IMR-90 (cell line): Measurements from ENCODE around the gene POLR1G. TPM values are rescaled to one million over a fixed set of nuclear protein-coding genes. Genes with fewer than 3 reads are reported as not detected.

Experiments
- ATAC-seq: fragments of 200-7000 bp; cut with Tn5 transposase; 2 replicates; pipeline ENCODE4 v1.9.1; 2020; ENCODE audit warnings: low read depth, mild to moderate bottlenecking, moderate library complexity
- BruUV-seq: library from RNA; stranded (reverse); fragments of 400-500 nt; replicated peaks from 2 replicates; lab custom pipeline; 2021; lab: Mats Ljungman, UMichigan
- CTCF ChIA-PET: fragments of 300-600 bp; formaldehyde crosslinking; extraction: SDS; loops from one replicate; lab custom pipeline; 2021; ENCODE audit warnings: antibody characterized with exemption; lab: Yijun Ruan, JAX
- POLR2A ChIA-PET: fragments of 300-600 bp; sonication (Branson Sonifier 250); formaldehyde crosslinking; loops from one replicate; lab custom pipeline; 2022; ENCODE audit warnings: antibody characterized with exemption; ENCODE audit not compliant: unreplicated experiment; lab: Charles Lee
- DNase-seq: peaks from one replicate; pipeline ENCODE4 v3.0.0; 2013
- H2AFZ ChIP-seq: replicated peaks from 2 replicates; pipeline ENCODE3; 2013; ENCODE audit warnings: low read length, mild to moderate bottlenecking; ENCODE audit not compliant: poor library complexity
- H2AK5ac ChIP-seq: 2 replicates; pipeline ENCODE4 v1.6.1; 2013; ENCODE audit warnings: low read depth, low read length, inconsistent platforms
- H2AK9ac ChIP-seq: replicated peaks from 2 replicates; pipeline ENCODE3; 2013; ENCODE audit warnings: mild to moderate bottlenecking, low read depth, low read length, moderate library complexity; ENCODE audit not compliant: poor library complexity
- H2BK120ac ChIP-seq: 2 replicates; pipeline ENCODE4 v1.6.1; 2013; ENCODE audit warnings: low read depth, low read length, inconsistent platforms
- H2BK15ac ChIP-seq: 3 replicates; pipeline ENCODE4 v1.6.1; 2013; ENCODE audit warnings: low read depth, low read length, inconsistent platforms
- H2BK20ac ChIP-seq: 2 replicates; pipeline ENCODE4 v1.6.1; 2013; ENCODE audit warnings: low read depth, mild to moderate bottlenecking, inconsistent platforms, low read length, moderate library complexity
- H2BK5ac ChIP-seq: 2 replicates; pipeline ENCODE4 v1.6.1; 2013; ENCODE audit warnings: mild to moderate bottlenecking, low read depth, low read length, inconsistent platforms; ENCODE audit not compliant: poor library complexity, severe bottlenecking
- H3K14ac ChIP-seq: replicated peaks from 2 replicates; pipeline ENCODE4 v1.6.1; 2013; ENCODE audit warnings: low read depth, low read length, inconsistent platforms
- H3K18ac ChIP-seq: 2 replicates; pipeline ENCODE4 v1.6.1; 2013; ENCODE audit warnings: low read depth, low read length, control low read depth
- H3K23ac ChIP-seq: 2 replicates; pipeline ENCODE4 v1.6.1; 2013; ENCODE audit warnings: low read depth, low read length, inconsistent platforms
- H3K27ac ChIP-seq: 2 replicates; pipeline ENCODE4 v1.5.1; 2013; ENCODE audit warnings: mild to moderate bottlenecking, control low read depth, low read length; ENCODE audit not compliant: insufficient read depth
- H3K27me3 ChIP-seq: 2 replicates; pipeline ENCODE4 v1.6.1; 2013; ENCODE audit warnings: low read length; ENCODE audit not compliant: control insufficient read depth, insufficient read depth
- H3K36me3 ChIP-seq: 2 replicates; pipeline ENCODE4 v1.6.1; 2013; ENCODE audit warnings: low read length, mixed read lengths; ENCODE audit not compliant: control insufficient read depth, insufficient read depth
- H3K4ac ChIP-seq: 2 replicates; pipeline ENCODE4 v1.6.1; 2013; ENCODE audit warnings: low read depth, low read length, inconsistent platforms
- H3K4me1 ChIP-seq: 2 replicates; pipeline ENCODE4 v1.6.1; 2013; ENCODE audit warnings: low read length, mixed read lengths; ENCODE audit not compliant: control insufficient read depth, insufficient read depth
- H3K4me2 ChIP-seq: 2 replicates; pipeline ENCODE4 v1.6.1; 2013; ENCODE audit warnings: low read depth, mild to moderate bottlenecking, control low read depth, low read length, moderate library complexity
- H3K4me3 ChIP-seq: 2 replicates; pipeline ENCODE4 v1.5.1; 2013; ENCODE audit warnings: low read depth, mild to moderate bottlenecking, control low read depth, low read length, moderate library complexity; ENCODE audit not compliant: insufficient read depth
- H3K56ac ChIP-seq: 2 replicates; pipeline ENCODE4 v1.6.1; 2013; ENCODE audit warnings: low read length, inconsistent platforms; ENCODE audit not compliant: insufficient read depth; ENCODE audit errors: extremely low read depth
- H3K79me1 ChIP-seq, 2 experiments: 2 replicates each; pipeline ENCODE4 v1.6.1; 2013; ENCODE audit warnings: low read length in 2 of 2, inconsistent platforms in 1 of 2, low read depth in 1 of 2
- H3K9ac ChIP-seq: 2 replicates; pipeline ENCODE4 v1.6.1; 2013; ENCODE audit warnings: low read depth, low read length, control low read depth
- H3K9me1 ChIP-seq: 2 replicates; pipeline ENCODE4 v1.6.1; 2013; ENCODE audit warnings: low read length, inconsistent platforms; ENCODE audit not compliant: insufficient read depth
- H3K9me3 ChIP-seq: 2 replicates; pipeline ENCODE4 v1.6.1; 2013; ENCODE audit warnings: low read length; ENCODE audit not compliant: control insufficient read depth, insufficient read depth
- H4K20me1 ChIP-seq: 2 replicates; pipeline ENCODE4 v1.6.1; 2013; ENCODE audit warnings: low read length, inconsistent platforms; ENCODE audit not compliant: insufficient read depth
- H4K5ac ChIP-seq: 2 replicates; pipeline ENCODE4 v1.6.1; 2013; ENCODE audit warnings: mild to moderate bottlenecking, low read depth, low read length, control low read depth
- H4K8ac ChIP-seq, 2 experiments: 2 replicates each; pipeline ENCODE4 v1.6.1; 2013; ENCODE audit warnings: low read depth in 2 of 2, low read length in 2 of 2, control low read depth in 1 of 2, inconsistent platforms in 1 of 2
- H4K91ac ChIP-seq: 2 replicates; pipeline ENCODE4 v1.6.1; 2013; ENCODE audit warnings: low read depth, low read length, inconsistent platforms; ENCODE audit not compliant: insufficient read depth
- CHD1 ChIP-seq: IDR thresholded peaks from 2 replicates; pipeline ENCODE4 v1.6.1; 2012; ENCODE audit warnings: low read depth, low read length, improper control_type of control experiment
- FOS ChIP-seq: fragments of 150-350 bp; IDR thresholded peaks from 2 replicates; pipeline ENCODE4 v1.6.1; 2016; ENCODE audit warnings: low read depth, low read length
- WGBS, 2 experiments: methylation state at CpG; one replicate each; pipeline versions ENCODE4 v1.1.5 to v1.1.7; 2013; ENCODE audit warnings: missing lambda C conversion rate in 2 of 2; ENCODE audit not compliant: insufficient read length in 1 of 2; ENCODE audit errors: extremely low coverage in 2 of 2; 5-methylcytosine and 5-hydroxymethylcytosine counted together
- dilution Hi-C: fragments of 300-500 bp; cut with HindIII; formaldehyde crosslinking; loops from one replicate; pipeline ENCODE4 v1.14.3; 2018; ENCODE audit warnings: low sequenced_read_pairs; ENCODE audit not compliant: unreplicated experiment
- in situ Hi-C: fragments of 300-500 bp; cut with MboI; formaldehyde crosslinking; loops from 3 replicates; pipeline ENCODE4 v1.14.3; 2019; ENCODE audit warnings: low sequenced_read_pairs, inconsistent platforms, mixed read lengths
- intact Hi-C: fragments of 100-400 bp; cut with micrococcal nuclease; formaldehyde crosslinking; loops from 2 replicates; pipeline ENCODE4 v1.10.0; 2022
- polyA plus RNA-seq, 3 experiments: library from polyadenylated mRNA; depleted of rRNA; stranded (reverse); fragments of >200 nt; gene quantifications; 2 replicates each; pipeline ENCODE4 v1.2.3, GENCODE V29; 2012; ENCODE audit warnings: low replicate concordance in 1 of 3
- total RNA-seq: library from RNA; depleted of rRNA; stranded (reverse); fragments of >200 nt; gene quantifications from 2 replicates; pipeline ENCODE4 v1.2.3, GENCODE V29; 2012

POLR1G gene
- total and polyA plus RNA-seq, 2 of the 4 experiments (the other 2 are of a cell fraction), result 8.0 to 12.5 TPM

GRCh38 chr19:45446944-45447343 is 40.5 kb downstream of the POLR1G start:
- Histone ChIP-seq H3K23ac (no peak overlapping the region), H3K27me3 (no peaks in the 10 kb centered on the region), H3K9me1 (peaks cover 7% of the 10 kb centered on the region; the same call in 1 of the 2 replicates), H2AK9ac (no peak overlapping the region), H2BK15ac (no peak overlapping the region), H2AK5ac (no peak overlapping the region), H3K27ac (no peak overlapping the region), H2BK5ac (no peak overlapping the region), H3K18ac (no peak overlapping the region), H4K5ac (no peak overlapping the region), H3K4me2 (no peak overlapping the region), H2BK120ac (no peak overlapping the region), H3K56ac (no peak overlapping the region), H4K20me1 (no peaks in the 10 kb centered on the region), H3K4me3 (no peak overlapping the region), H2AFZ (no peak overlapping the region), H3K79me1 (peaks cover 0 to 37% of the 10 kb centered on the region in 2 experiments; a peak in 2 of 4 replicates), H4K91ac (no peak overlapping the region), H3K9me3 (no peaks in the 10 kb centered on the region), H3K4ac (no peak overlapping the region), H4K8ac (no peak overlapping the region), H3K9ac (no peak overlapping the region), H2BK20ac (no peak overlapping the region), H3K36me3 (no peaks in the 10 kb centered on the region), H3K4me1 (peaks cover 17% of the 10 kb centered on the region), H3K14ac (no peak overlapping the region)
- ATAC-seq (no peak), DNase-seq (no peak)
- no peak for TF ChIP-seq CHD1
- TF ChIP-seq FOS, result no peak
- ChIA-PET CTCF (no interaction called here), POLR2A (no interaction called here)
- no TSS peak for BruUV-seq
- in situ Hi-C loops, result no loop called here
- dilution Hi-C loops, result no loop called here
- intact Hi-C loops, result no loop called here
- 100% methylated on average over 2 of the region's 7 CpGs; no CpG with 5 or more reads in 1 of the 2 experiments for WGBS, 2 experiments
